ENCODE measurements around the gene LRRC70. TPM values are rescaled to one million over a fixed set of nuclear protein-coding genes. Genes with fewer than 3 reads are reported as not detected.
A peak's percentile ranks its signal among the peaks of the same experiment; 100 is the strongest.

Gene LRRC70
- total and polyA plus RNA-seq, 2 experiments from 2014 or later = 0.15 to 1.7 TPM

DNA sequence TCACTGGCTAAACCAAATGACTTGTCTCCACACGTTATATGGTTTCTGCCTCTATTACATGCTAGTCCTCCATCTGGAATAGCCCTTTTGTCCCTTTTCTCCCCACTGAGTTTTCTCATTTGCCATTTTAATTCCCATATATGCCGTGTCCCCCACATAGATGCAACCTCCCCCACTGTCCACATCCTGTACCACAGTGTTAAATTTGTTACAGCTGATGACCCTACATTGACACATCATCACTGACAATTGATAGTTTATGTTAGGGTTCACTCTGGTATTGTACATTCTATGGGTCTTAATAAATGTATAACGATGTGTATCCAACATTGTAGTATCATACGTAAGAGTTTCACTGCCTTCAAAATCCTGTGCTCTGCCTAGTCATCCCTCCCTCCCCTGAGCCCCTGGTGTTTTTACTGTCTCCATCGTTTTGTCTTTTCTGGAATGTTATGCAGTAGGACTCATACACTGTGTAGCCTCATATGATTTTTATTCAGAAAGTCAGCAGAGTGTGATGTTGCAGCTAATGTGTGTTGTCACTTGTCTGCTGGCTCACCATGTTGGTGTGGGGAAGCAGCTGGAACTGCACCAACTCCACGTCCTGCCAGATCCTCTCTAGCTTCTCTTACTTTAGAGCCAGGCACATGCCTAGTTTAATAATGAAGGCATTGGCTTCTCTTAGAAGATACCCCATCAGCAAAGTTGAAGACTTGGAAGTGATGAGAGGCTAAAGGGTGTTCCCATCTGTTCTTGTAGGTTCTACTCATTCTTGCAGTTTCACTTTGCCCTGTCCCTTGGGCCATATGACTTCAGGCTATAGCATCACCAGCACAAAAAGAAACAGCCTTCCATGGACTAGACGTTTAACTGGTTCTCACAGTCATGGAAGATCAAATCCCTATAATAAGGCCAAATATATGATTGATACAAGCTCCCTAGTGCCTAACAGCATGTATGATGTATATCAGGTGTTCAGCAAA lies 30.2 kb downstream of the LRRC70 start:
- Mint-ChIP-seq H3K27me3 (ENCODE audit: insufficient read depth, low read depth, poor library complexity) (no peaks in the 10 kb centered on the region), H3K4me3 (no peak overlapping the region), H3K36me3 (ENCODE audit: low read depth) (peaks cover 20% of the 10 kb centered on the region), H3K9me3 (0 out of 3 replicates have a peak, but pooled peaks cover under 1% of the 10 kb centered on the region), H3K4me1 (no peaks in the 10 kb centered on the region; the same call in 2 of the 3 replicates), H3K27ac (peak overlapping the region; percentile 65; the same call in 1 of the 2 replicates)
- H3K27me3 ChIP-seq (ENCODE audit: insufficient read depth) = no peaks in the 10 kb centered on the region
- no peak overlapping the region for H3K4me2 ChIP-seq
- no peaks in the 10 kb centered on the region for H3K79me2 ChIP-seq (replicated peaks; ENCODE audit: insufficient read depth)
- H3K4me3 ChIP-seq = no peak overlapping the region
- DNase-seq (ENCODE audit: low spot score) (no peak), ATAC-seq (no peak)
- no peak overlapping the region for H3K27ac ChIP-seq (ENCODE audit: low read depth)
- H3F3A ChIP-seq (replicated peaks; ENCODE audit: low read depth) = no peaks in the 10 kb centered on the region
- no peaks in the 10 kb centered on the region for H4K20me1 ChIP-seq (replicated peaks; ENCODE audit: insufficient read depth)
- H2AFZ ChIP-seq = no peak overlapping the region
- H3K4me1 ChIP-seq (ENCODE audit: insufficient read depth) = no peaks in the 10 kb centered on the region; the same call in 1 of the 2 replicates
- TF ChIP-seq CREB1 (CRISPR knock-in tag; IDR thresholded peaks at IDR 0.05; ENCODE audit: low read depth) = no peak
- no peak for TF ChIP-seq JUNB (IDR thresholded peaks at IDR 0.05; ENCODE audit: unreplicated experiment)
- TF ChIP-seq, protein P1, sequence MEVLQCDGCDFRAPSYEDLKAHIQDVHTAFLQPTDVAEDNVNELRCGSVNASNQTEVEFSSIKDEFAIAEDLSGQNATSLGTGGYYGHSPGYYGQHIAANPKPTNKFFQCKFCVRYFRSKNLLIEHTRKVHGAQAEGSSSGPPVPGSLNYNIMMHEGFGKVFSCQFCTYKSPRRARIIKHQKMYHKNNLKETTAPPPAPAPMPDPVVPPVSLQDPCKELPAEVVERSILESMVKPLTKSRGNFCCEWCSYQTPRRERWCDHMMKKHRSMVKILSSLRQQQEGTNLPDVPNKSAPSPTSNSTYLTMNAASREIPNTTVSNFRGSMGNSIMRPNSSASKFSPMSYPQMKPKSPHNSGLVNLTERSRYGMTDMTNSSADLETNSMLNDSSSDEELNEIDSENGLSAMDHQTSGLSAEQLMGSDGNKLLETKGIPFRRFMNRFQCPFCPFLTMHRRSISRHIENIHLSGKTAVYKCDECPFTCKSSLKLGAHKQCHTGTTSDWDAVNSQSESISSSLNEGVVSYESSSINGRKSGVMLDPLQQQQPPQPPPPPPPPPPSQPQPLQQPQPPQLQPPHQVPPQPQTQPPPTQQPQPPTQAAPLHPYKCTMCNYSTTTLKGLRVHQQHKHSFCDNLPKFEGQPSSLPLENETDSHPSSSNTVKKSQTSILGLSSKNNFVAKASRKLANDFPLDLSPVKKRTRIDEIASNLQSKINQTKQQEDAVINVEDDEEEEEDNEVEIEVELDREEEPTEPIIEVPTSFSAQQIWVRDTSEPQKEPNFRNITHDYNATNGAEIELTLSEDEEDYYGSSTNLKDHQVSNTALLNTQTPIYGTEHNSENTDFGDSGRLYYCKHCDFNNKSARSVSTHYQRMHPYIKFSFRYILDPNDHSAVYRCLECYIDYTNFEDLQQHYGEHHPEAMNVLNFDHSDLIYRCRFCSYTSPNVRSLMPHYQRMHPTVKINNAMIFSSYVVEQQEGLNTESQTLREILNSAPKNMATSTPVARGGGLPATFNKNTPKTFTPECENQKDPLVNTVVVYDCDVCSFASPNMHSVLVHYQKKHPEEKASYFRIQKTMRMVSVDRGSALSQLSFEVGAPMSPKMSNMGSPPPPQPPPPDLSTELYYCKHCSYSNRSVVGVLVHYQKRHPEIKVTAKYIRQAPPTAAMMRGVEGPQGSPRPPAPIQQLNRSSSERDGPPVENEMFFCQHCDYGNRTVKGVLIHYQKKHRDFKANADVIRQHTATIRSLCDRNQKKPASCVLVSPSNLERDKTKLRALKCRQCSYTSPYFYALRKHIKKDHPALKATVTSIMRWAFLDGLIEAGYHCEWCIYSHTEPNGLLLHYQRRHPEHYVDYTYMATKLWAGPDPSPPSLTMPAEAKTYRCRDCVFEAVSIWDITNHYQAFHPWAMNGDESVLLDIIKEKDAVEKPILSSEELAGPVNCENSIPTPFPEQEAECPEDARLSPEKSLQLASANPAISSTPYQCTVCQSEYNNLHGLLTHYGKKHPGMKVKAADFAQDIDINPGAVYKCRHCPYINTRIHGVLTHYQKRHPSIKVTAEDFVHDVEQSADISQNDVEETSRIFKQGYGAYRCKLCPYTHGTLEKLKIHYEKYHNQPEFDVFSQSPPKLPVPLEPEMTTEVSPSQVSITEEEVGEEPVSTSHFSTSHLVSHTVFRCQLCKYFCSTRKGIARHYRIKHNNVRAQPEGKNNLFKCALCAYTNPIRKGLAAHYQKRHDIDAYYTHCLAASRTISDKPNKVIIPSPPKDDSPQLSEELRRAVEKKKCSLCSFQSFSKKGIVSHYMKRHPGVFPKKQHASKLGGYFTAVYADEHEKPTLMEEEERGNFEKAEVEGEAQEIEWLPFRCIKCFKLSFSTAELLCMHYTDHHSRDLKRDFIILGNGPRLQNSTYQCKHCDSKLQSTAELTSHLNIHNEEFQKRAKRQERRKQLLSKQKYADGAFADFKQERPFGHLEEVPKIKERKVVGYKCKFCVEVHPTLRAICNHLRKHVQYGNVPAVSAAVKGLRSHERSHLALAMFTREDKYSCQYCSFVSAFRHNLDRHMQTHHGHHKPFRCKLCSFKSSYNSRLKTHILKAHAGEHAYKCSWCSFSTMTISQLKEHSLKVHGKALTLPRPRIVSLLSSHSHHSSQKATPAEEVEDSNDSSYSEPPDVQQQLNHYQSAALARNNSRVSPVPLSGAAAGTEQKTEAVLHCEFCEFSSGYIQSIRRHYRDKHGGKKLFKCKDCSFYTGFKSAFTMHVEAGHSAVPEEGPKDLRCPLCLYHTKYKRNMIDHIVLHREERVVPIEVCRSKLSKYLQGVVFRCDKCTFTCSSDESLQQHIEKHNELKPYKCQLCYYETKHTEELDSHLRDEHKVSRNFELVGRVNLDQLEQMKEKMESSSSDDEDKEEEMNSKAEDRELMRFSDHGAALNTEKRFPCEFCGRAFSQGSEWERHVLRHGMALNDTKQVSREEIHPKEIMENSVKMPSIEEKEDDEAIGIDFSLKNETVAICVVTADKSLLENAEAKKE (CRISPR knock-in tag; IDR thresholded peaks at IDR 0.05) = no peak
- TF ChIP-seq, protein P2, sequence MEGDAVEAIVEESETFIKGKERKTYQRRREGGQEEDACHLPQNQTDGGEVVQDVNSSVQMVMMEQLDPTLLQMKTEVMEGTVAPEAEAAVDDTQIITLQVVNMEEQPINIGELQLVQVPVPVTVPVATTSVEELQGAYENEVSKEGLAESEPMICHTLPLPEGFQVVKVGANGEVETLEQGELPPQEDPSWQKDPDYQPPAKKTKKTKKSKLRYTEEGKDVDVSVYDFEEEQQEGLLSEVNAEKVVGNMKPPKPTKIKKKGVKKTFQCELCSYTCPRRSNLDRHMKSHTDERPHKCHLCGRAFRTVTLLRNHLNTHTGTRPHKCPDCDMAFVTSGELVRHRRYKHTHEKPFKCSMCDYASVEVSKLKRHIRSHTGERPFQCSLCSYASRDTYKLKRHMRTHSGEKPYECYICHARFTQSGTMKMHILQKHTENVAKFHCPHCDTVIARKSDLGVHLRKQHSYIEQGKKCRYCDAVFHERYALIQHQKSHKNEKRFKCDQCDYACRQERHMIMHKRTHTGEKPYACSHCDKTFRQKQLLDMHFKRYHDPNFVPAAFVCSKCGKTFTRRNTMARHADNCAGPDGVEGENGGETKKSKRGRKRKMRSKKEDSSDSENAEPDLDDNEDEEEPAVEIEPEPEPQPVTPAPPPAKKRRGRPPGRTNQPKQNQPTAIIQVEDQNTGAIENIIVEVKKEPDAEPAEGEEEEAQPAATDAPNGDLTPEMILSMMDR (conservative IDR thresholded peaks at IDR 0.05; ENCODE audit: low read depth in 2 of 2) = no peak
- no peak for TF ChIP-seq ZNF331 (CRISPR knock-in tag; IDR thresholded peaks at IDR 0.05; ENCODE audit: low read depth)
- TF ChIP-seq STAT1 (IDR thresholded peaks at IDR 0.05; ENCODE audit: unreplicated experiment) = no peak
- TF ChIP-seq, protein P3, sequence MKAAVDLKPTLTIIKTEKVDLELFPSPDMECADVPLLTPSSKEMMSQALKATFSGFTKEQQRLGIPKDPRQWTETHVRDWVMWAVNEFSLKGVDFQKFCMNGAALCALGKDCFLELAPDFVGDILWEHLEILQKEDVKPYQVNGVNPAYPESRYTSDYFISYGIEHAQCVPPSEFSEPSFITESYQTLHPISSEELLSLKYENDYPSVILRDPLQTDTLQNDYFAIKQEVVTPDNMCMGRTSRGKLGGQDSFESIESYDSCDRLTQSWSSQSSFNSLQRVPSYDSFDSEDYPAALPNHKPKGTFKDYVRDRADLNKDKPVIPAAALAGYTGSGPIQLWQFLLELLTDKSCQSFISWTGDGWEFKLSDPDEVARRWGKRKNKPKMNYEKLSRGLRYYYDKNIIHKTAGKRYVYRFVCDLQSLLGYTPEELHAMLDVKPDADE (IDR thresholded peaks at IDR 0.05) = no peak
- no peak for TF ChIP-seq NANOG (IDR thresholded peaks at IDR 0.05; ENCODE audit: borderline replicate concordance)
- TF ChIP-seq, protein P4, sequence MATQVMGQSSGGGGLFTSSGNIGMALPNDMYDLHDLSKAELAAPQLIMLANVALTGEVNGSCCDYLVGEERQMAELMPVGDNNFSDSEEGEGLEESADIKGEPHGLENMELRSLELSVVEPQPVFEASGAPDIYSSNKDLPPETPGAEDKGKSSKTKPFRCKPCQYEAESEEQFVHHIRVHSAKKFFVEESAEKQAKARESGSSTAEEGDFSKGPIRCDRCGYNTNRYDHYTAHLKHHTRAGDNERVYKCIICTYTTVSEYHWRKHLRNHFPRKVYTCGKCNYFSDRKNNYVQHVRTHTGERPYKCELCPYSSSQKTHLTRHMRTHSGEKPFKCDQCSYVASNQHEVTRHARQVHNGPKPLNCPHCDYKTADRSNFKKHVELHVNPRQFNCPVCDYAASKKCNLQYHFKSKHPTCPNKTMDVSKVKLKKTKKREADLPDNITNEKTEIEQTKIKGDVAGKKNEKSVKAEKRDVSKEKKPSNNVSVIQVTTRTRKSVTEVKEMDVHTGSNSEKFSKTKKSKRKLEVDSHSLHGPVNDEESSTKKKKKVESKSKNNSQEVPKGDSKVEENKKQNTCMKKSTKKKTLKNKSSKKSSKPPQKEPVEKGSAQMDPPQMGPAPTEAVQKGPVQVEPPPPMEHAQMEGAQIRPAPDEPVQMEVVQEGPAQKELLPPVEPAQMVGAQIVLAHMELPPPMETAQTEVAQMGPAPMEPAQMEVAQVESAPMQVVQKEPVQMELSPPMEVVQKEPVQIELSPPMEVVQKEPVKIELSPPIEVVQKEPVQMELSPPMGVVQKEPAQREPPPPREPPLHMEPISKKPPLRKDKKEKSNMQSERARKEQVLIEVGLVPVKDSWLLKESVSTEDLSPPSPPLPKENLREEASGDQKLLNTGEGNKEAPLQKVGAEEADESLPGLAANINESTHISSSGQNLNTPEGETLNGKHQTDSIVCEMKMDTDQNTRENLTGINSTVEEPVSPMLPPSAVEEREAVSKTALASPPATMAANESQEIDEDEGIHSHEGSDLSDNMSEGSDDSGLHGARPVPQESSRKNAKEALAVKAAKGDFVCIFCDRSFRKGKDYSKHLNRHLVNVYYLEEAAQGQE (IDR thresholded peaks at IDR 0.05; ENCODE audit: unreplicated experiment) = no peak
- TF ChIP-seq EZH2phosphoT487 (IDR thresholded peaks at IDR 0.05; ENCODE audit: unreplicated experiment) = no peak
- TF ChIP-seq EZH2 (IDR thresholded peaks at IDR 0.05; ENCODE audit: low read depth, unreplicated experiment) = no peak
- no peak for TF ChIP-seq ZNF114 (CRISPR knock-in tag; IDR thresholded peaks at IDR 0.05)
- H3K36me3 ChIP-seq (ENCODE audit: insufficient read depth) = no peaks in the 10 kb centered on the region; the same call in 1 of the 2 replicates
- H3K9me2 ChIP-seq (ENCODE audit: insufficient read depth) = no peaks in the 10 kb centered on the region; the same call in 1 of the 2 replicates

Data from GM23338 (cell line).